ENCODE results near the gene HEMGN.

DNA sequence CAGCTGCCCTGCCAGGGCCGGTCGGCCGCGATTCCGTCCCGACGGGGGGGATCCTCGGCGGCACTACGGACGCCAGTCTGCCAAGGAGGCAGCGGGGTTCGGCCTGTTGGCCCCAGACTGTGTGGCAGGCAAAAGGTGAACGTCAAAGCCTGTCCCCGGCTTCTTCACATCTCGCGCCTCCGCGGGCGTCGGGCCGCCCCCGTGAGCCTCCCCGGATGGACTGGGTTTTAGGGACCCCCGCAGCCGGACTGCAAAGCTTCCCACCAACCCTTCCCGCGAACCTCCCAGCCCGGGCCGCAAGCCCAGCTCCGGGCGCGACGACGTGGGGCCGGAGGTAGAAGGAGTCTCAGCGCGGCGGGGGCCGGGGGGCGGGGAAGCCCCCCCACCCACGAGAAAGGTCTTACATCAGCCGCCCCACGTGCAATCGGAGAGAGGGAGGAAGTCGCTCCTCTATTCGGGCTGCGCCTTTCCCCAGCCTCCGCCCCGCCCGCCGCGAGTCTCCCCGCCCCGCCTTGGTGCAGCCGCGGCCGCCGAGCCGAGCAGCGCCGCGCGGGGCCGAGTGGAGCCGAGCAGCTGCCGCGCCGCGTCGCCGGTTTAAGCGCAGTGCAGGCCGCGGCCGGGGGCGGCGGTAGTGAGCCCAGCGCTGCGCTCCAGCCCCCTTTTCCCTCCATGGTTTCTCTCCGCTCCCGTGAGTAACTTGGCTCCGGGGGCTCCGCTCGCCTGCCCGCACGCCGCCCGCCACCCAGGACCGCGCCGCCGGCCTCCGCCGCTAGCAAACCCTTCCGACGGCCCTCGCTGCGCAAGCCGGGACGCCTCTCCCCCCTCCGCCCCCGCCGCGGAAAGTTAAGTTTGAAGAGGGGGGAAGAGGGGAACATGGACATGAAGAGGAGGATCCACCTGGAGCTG lies 45.0 kb upstream of the HEMGN start, which contains the start of gene ANP32B:
- TF ChIP-seq POLR2A (IDR thresholded peaks at IDR 0.05; ENCODE audit: low read depth, low read length) (no peak), POLR2AphosphoS5 (IDR thresholded peaks at IDR 0.05; ENCODE audit: low read depth, low read length) (peak; percentile 48; the same call in 1 of the 2 replicates)
